Measurements from ENCODE around the gene TMEM168.
"Not testable (repeated sequence)": the region's sequence is repeated elsewhere in the genome, so short reads cannot be mapped to it uniquely, and the experiment has no call there.

TMEM168 gene

DNA sequence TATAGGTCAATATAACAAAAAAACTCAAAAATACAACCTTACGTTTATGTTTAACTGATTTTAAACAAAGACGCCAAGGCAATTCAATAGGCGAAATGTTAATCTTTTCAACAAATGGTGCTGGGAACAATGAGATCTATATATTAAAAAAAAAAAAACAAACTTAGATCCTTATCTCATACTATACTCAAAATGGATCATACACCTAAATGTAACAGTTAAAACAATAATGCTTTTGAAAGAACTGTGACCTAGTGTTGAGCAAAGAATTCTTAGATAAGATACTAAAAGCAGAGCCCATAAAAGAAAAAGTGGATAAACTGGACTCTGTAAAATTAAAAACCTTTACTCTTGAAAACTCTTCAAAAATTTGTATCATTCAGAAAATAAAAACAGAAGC lies 8.6 kb downstream of the TMEM168 start:
- no peak for DNase-seq (ENCODE audit: low read depth, low spot score)

DNA sequence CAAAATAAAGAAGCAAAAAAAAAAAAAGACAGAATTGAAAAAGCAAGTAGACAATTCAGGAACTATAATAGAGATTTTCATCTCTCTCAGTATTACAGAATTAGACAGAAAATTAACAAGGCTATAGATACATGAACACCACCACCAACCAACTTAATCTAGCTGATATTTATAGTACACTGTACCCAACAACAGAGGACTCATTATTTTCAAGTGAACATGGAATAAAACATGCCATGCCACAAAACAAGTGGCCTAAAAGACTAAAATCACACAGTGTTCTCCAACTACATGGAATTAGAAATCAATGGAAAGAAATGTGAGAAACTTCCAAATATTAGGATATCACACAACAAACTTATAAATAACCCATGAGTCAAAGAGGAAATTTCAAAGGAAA lies 9.1 kb downstream of the TMEM168 start:
- DNase-seq (ENCODE audit: low read depth, low spot score), result no peak

DNA sequence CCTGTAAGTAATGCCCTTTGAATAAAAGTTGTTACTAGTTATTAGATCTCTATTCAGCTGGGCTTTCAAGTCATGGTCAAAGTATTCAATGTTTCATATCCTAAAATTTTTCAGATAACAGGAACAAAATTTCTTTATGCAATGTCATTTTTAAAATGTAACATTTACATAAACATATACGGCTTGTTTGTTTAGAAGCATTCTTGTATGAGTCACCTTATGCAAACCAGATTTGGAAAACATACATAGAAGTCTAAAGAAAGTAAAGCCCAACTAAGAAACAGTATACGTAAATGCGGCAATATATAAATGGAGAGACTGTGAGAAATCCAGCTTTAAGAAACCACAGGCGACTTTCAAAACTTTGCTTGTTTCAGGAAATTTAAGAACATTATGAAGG lies 10.5 kb downstream of the TMEM168 start:
- no peak for DNase-seq (ENCODE audit: low read depth, low spot score)

DNA sequence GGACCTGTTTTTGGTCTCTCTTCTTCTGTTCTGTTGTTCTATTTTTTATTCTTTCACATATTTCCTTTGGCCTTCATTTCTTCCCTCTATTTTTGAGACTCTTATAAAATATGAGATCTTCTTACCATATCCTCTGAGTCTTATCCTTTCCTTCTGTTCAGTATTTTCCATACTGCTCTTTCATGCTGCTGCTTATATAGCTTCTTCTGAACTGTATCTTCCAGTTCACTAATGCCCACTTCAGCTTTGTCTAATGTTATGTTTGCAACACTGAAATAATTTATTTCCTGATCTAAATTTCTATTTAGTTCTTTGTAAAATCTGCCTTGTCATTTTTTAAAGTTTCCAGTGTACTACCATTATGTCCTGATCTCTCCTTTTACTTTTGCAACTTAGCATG lies 12.8 kb downstream of the TMEM168 start:
- DNase-seq (ENCODE audit: low read depth, low spot score), result no peak

DNA sequence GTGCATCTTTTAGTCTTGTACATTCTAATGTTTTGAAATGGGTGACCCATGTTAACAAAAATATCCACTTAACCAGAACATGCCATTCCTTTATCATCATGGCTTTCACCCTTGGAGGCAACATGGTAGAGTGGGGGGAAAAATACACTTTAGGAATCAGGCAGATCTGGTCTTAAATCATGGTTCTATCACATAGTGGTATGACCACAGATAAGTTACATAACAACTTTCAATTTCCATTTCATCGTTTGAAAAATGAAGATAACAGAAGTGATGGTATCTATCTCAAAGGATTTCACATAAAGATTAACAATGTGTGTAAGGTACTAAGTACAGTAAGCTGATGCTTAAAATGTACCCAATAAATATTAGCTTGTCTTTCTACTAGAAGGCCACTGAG lies 19.0 kb downstream of the TMEM168 start:
- no peak for DNase-seq (ENCODE audit: low read depth, low spot score)

DNA sequence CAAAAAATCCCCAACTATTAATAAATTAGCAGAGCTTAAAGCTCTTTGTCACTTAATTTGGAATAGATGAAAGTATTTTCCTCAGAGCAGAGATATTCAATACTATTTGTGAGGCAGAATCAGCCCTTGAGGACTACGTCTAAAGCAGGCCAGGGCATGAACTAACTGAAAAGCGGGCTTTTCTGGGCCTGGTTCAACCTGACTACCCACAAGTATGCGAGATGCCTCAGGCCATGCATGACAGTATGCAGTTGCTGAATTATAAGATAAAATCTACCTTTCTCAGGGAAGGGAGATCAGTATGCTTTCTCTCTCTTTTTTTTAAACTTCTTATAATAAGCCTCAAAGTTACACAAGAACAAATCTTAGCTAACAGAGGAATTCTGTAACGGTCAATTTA lies 20.1 kb downstream of the TMEM168 start:
- DNase-seq (ENCODE audit: low read depth, low spot score), result no peak

DNA sequence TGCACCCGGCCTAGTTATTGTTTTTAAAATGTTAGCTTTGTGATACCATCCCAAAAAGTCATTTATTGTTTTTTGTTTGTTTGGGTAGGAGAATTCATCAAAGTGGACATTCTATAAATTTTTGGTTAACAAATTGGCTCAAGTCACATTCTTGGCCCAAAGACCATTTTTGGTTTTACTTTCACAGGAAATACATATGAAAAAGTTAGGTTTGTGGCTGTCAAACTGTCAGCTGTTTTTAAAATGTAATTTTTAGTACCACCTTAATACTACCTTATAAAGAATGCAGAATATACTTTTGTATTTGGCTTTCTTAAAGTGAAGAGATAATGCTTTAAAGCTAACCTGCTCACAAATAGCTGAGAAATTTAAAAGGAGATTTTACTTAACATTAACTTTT lies 25.1 kb downstream of the TMEM168 start:
- no peak for DNase-seq (ENCODE audit: low read depth, low spot score)

DNA sequence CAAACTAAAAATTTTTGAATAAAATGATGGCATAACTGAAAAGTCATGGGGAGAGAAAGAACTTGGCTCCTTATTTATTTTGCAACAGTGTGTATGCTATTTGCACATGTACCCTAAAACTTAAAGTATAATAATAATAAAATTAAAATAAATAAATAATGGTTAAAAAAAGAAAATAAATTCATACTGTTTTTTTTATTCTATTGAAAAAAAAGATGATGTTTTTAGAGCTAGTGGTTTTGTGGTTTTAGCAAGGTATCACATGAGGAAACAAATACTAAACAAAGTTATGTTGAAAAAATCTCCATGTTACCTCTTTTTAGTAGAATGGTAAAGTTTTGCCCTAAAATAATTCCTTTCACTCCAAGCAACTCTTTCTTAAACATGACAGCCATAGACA lies 26.2 kb downstream of the TMEM168 start:
- no peak for DNase-seq (ENCODE audit: low read depth, low spot score)

DNA sequence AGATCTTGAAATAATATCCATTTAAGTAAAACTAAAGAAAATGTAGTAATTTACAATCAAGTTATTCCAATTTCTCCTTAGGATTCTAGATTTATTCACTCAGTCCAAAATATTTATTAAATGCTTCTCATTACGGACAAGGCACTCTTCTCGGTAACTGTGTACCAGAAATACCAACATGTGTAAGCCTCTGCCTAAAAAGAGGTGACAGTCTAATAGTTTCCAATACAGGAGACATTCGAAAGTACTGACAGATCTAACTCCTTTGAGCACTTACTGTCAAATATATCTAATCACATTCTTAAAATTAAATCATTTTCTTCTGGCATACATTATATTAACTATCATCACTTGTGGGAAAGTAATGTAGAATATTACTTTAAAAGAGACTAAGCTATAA lies 26.9 kb downstream of the TMEM168 start:
- DNase-seq (ENCODE audit: low read depth, low spot score), result no peak

DNA sequence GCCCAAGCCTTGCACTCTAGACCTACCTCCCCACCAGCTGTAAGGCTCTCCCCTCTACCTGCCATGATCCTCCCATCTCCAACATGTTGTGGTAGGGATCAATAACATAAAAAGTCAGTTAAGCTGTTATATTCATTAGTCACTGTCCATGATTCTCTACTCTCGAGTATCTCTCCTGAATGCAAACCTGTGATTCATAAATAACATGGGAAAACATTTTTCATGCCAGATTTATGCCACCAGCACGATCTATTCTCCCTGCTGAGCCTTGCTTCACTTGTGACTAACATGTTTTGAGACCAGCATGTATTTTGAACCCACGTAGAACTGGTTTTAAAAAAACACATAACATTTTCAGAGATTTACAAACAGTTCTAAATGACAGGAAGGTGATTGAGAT lies 30.3 kb downstream of the TMEM168 start:
- no peak for DNase-seq (ENCODE audit: low read depth, low spot score)

DNA sequence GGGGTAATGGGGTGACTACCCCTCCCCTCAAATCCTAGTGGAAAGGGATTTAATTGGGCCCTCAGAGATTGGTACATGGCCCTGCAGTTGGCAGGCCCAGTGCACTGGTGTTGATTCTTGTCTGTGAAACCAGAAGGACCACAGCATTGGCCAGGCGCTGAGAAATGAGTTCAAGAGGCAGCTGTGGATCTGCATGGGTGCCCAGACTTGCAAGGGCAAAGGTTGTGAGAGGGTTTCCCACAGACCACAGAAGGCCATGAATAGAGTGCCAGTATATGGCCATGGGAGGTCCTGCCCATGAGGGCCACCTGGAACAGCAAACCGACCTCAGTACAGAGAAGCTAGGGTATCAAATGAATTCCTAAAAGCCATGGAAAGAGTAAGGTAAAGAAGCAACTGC lies 32.9 kb downstream of the TMEM168 start:
- no peak for DNase-seq (ENCODE audit: low read depth, low spot score)

DNA sequence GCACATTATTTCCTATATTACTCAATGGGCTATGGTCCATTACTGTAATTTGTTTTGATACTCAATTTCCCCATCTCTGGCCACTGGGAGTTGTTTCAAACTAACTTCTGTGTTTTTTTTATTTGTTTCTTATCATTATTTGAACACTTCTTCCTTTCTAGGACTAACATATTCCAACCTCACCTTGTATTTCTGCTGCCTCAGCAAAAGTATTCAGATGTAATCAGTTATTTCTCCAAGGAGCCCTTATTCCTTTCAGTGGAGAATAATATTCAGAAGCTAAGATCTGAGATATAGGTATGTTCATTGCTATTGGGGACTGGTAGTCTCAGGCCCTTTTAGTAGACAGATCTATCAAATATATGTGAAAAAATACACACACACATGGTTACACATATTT lies 36.9 kb downstream of the TMEM168 start:
- no peak for DNase-seq (ENCODE audit: low read depth, low spot score)

DNA sequence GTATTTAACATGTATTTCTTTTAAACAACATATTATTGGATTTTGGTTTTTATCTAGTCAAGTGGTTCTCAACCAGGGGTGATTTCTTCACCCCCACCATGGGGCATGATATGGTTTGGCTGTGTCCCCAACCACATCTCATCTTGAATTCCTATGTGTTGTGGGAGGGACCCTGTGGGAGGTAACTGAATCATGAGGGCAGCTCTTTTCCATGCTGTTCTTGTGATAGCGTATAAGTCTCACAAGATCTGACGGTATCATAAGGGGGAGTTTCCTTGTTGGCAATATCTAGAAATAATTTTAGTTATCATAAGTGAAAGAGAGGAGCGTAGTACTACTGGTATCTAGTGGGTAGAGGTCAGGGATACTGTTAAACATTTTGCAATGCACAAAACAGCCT lies 37.6 kb downstream of the TMEM168 start:
- DNase-seq (ENCODE audit: low read depth, low spot score), result no peak

DNA sequence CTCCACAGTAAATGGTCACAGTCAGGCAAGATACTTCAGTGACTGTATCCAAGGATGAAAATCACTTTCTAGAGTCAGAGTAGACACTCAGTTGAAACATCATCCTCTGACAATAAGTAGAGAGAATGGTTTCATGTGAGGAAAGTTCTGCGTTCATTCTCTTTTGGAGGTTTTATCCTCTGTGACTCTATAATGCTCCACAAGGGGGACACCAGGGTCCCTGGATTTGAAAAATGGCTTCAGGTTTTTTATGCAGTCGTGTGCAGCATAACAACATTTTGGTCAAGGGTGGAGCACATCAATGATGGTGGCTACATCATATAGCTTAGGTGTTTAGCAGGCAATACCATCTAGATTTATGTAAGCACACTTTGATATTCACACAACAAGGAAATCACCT lies 40.4 kb downstream of the TMEM168 start:
- DNase-seq (ENCODE audit: low read depth, low spot score), result no peak

DNA sequence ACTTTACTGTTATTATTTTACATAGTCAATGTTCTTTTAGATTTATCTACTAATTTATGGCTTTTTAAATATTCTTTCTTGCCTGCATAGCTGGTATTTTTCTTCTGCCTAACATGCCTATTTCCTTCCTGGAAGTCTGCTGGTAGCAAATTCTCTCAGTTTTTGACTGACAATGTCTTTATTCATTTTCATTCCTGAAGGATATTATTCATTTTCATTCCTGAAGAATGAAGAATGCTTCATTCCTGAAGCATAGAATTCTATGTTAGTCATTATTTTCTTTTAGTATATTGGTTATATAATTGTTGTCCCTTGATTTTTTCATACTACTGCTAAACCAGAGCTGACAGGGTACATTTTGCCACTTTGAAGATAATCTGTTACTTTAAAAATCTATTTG lies 41.8 kb downstream of the TMEM168 start:
- DNase-seq (ENCODE audit: low read depth, low spot score), result no peak

DNA sequence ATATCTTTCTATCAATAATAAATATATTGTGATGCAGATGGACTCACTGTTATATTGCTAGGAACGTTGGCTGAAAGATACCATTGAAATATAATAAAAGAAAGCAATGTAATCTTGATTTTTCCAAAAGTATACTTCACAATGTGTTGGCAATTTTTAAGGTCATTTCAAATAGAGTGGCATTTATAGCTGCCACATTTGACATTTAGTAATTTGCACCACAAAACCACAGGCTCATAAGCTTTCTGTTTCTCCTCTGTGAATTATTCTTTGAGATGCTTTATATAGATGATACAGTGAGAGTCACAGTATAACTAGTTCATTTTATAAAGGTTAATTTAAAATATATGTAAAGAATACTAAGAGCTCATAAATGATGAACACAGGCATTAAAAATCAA lies 44.6 kb downstream of the TMEM168 start:
- no peak for DNase-seq (ENCODE audit: low read depth, low spot score)

DNA sequence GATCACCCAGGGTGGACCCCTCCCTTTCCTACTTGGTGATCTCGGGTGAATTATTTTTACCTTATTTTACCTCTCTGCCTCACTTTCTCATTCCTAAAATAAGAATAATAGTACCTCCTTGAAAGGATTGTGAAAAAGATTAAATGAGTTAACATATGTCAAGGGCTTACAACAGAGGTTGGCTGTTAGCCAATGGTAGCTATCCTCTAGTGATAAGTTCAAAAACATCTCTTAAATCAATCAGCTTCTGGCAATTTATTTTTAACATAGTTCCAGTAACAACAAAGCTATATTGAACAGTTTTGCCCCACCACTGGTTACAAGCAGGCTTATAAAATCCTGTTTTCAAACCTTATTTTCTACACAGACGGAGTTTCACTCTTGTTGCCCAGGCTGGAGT lies 45.4 kb downstream of the TMEM168 start:
- no peak for DNase-seq (ENCODE audit: low read depth, low spot score)

DNA sequence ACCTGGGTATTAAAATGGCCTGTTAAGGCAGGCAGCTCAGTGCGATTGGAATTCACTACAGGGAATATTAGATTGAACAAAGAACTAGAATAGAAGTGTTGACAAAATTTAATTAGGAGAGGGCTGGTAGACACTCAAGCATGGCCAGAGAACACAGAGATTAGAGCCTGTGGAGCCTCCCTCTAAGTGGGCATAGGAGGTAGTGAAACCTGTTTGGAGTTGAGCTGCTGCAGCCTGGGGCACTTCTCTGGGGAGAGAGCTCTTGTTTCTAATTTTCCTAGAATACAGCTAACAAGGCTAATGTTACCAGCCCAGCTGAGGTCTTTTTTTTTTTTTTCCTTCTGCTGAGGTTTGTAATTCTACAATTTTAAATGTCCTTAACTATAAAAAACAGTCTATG lies 46.4 kb downstream of the TMEM168 start:
- DNase-seq (ENCODE audit: low read depth, low spot score), result no peak

DNA sequence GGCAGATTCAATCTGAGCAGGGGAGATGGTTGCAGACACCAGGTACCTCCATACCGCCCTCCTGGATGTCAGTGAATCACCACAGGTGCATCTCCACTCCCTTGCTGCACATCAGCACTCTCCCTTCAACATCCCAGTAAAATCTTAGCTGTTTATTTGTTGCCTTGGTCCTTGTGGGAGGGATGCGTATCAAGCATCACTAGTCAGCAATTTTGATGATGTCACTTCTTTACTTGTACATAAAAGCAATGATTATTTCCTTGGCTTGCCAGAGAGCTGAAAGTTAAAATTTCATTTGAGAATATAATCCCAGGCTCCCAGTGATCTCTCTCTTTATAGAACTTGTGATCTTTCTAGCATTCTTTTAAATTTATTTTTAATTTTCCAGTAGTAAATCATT lies 49.5 kb downstream of the TMEM168 start:
- DNase-seq (ENCODE audit: low read depth, low spot score), result no peak

DNA sequence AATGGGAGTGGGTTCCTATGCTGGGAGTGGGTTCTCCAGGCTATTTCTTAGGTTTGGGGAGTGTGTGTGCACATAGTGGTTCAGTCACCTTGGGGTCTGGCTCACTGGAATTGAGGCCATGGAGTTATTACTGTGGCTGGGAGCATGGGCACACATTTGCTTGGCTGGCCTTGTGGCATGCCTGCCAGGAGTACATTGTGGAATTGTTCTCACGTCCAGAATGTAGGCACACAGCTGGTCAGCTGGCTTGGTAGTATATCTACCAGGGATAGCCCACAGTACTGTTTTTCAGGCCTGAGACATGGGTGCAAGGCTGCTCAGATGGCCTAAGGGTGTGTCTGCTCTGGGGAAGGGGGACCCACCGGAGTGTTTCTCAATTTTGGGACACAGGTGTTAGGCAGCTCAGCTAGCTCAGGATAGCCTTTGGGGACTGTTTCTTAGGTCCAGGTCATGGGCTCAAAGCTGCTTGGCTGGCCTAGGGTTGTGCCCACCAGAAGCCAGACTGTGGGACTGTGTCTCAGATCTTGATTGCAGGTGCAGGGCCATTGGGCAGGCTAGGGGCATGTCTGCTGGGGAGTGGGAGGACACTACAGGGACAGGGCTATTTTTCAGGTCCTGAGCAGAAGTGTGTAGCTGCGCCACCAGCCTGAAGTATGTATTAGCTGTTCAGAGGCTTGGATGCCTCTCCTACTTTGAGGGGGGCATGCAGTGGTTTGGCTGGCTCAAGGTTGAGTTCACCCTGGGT lies 50.6 kb downstream of the TMEM168 start:
- DNase-seq (ENCODE audit: low read depth, low spot score), result no peak

DNA sequence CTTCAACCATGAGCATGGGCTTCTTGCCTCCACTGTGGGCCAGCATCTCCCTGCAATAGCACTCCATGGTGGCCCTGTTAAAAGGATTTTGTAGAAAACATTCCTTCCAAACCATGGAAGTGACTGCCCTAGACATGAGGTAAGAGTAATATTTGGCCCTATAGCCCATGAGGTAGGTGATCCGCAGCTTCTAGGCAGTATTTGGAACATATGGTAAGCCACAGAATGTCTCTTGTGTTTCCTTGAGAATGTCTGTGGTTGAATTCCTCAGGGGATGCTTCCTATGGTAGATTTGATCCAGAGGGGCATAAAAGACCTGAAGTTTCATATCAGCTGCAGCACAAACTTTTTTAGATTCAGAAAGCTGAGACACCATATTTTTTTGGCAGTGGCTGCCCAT lies 54.9 kb downstream of the TMEM168 start:
- DNase-seq (ENCODE audit: low read depth, low spot score), result no peak

DNA sequence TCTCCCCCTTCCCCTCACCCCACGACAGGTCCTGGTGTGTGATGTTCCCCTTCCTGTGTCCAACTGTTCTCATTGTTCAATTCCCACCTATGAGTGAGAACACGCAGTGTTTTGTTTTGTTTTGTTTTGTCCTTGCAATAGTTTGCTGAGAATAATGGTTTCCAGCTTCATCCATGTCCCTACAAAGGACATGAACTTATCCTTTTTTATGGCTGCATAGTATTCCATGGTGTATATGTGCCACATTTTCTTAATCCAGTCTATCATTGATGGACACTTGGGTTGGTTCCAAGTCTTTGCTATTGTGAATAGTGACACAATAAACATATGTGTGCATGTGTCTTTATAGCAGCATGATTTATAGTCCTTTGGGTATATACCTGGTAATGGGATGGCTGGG lies 58.9 kb downstream of the TMEM168 start:
- DNase-seq (ENCODE audit: low read depth, low spot score), result not testable (repeated sequence)

DNA sequence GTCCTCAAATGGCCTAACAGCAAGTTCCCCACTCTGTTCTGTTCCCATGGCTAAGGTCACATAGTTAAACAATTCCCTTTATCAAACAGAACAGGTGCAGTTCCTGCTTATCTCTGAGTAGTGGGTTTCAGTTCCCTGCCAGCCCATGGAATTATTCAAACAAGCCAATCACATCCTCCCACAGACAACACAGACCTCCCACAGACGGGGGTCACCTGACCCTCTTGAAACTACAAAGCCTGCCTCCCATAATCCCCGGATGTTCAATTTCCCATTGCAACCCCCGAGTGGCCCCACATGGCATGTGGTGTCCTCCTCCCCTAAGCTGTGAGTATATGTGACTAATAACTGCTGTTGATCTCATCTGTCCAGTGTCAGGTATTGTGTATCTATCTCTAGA lies 64.1 kb downstream of the TMEM168 start:
- no peak for DNase-seq (ENCODE audit: low read depth, low spot score)

DNA sequence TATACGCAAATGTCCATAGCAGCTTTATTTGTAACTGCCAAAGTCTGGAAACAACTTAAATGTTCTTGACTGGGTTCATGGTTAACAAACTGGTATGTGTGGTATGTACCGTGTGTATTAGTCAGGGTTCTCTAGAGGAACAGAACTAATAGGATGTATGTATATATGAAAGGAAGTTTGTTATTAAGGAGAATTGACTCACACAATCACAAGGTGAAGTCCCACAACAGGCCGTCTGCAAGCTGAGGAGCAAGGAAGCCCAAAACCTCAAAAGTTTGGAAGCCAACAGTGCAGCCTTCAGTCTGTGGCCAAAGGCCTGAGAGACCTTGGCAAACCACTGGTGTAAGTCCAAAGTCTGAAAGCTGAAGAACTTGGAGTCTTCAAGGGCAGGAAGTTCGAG lies 66.8 kb downstream of the TMEM168 start:
- no peak for DNase-seq (ENCODE audit: low read depth, low spot score)
